NCI-H1694 treated with DMSO at 0.1 percent for 48 hours (cell line): ENCODE data around the gene OTOG.

ENCODE experiments used
- DNase-seq: peaks from one replicate; lab custom pipeline; 2025; lab: John Stamatoyannopoulos, UW

Gene OTOG

GRCh38 chr11:17547051-17547577, at the start of gene OTOG:
Gene OTOG, plus strand, starts transcription at chr11:17547259. Its CDS starts 114 bp downstream, at chr11:17547373.
- no peak for DNase-seq

- DNase-seq: no peak
Observed at GRCh38 chr11:17498058-17498457, 49.0 kb upstream of the OTOG start.

GRCh38 chr11:17498475-17498874, 48.6 kb upstream of the OTOG start:
- no peak for DNase-seq

GRCh38 chr11:17500673-17501072, 46.4 kb upstream of the OTOG start:
- no peak for DNase-seq

GRCh38 chr11:17502630-17503029, 44.4 kb upstream of the OTOG start:
- DNase-seq: no peak

GRCh38 chr11:17504330-17505107, 42.5 kb upstream of the OTOG start:
- DNase-seq: peak; percentile 61

GRCh38 chr11:17505146-17505545, 41.9 kb upstream of the OTOG start:
- no peak for DNase-seq

- no peak for DNase-seq
Observed at GRCh38 chr11:17506314-17506713, 40.7 kb upstream of the OTOG start.

- DNase-seq: no peak
Observed at GRCh38 chr11:17506942-17507341, 40.1 kb upstream of the OTOG start.

- no peak for DNase-seq
Observed at GRCh38 chr11:17507773-17508172, 39.3 kb upstream of the OTOG start.

- DNase-seq: no peak
Observed at GRCh38 chr11:17508306-17508705, 38.8 kb upstream of the OTOG start.

GRCh38 chr11:17508791-17509190, 38.3 kb upstream of the OTOG start:
- DNase-seq: no peak

- DNase-seq: no peak
Observed at GRCh38 chr11:17510507-17511206, 36.4 kb upstream of the OTOG start.

- DNase-seq: no peak
Observed at GRCh38 chr11:17511571-17511970, 35.5 kb upstream of the OTOG start.

GRCh38 chr11:17512101-17512500, 35.0 kb upstream of the OTOG start:
- DNase-seq: no peak

- no peak for DNase-seq
Observed at GRCh38 chr11:17513853-17514252, 33.2 kb upstream of the OTOG start.

GRCh38 chr11:17514476-17514875, 32.6 kb upstream of the OTOG start:
- no peak for DNase-seq

GRCh38 chr11:17515443-17516176, 31.4 kb upstream of the OTOG start:
- DNase-seq: no peak

GRCh38 chr11:17516551-17517150, 30.4 kb upstream of the OTOG start:
- DNase-seq: no peak

- DNase-seq: no peak
Observed at GRCh38 chr11:17517186-17517585, 29.9 kb upstream of the OTOG start.

- DNase-seq: no peak
Observed at GRCh38 chr11:17518366-17518765, 28.7 kb upstream of the OTOG start.
